Skeletal muscle cell (primary cell): Measurements from ENCODE around the gene OTUB1.
"Not testable (repeated sequence)": the region's sequence is repeated elsewhere in the genome, so short reads cannot be mapped to it uniquely, and the experiment has no call there.

Source experiments
- DNase-seq: peaks from one replicate; pipeline ENCODE4 v3.0.0-alpha.2; 2010; ENCODE audit warnings: low read depth
- H3K4me3 ChIP-seq: 2 replicates; pipeline ENCODE4 v1.5.1; 2011; ENCODE audit warnings: low read depth, mild to moderate bottlenecking, control low read depth, low read length, moderate library complexity

The OTUB1 gene

GRCh38 chr11:63973912-63974258, 12.4 kb upstream of the OTUB1 start:
- not testable (repeated sequence) for H3K4me3 ChIP-seq, DNase-seq

GRCh38 chr11:63974259-63975143, 11.7 kb upstream of the OTUB1 start, which contains the start of gene COX8A:
TSS of gene COX8A (plus strand) at chr11:63974620. CDS start at chr11:63974681, 61 bp downstream.
- DNase-seq = peak; percentile 98

GRCh38 chr11:63978551-63979239, 7.5 kb upstream of the OTUB1 start:
- no peak for DNase-seq
- no peak overlapping the region for H3K4me3 ChIP-seq

More at GRCh38 chr11:63974259-63975143, 11.7 kb upstream of the OTUB1 start, which contains the start of gene COX8A:
- H3K4me3 ChIP-seq = peak within 1 kb of the TSS; percentile 76

GRCh38 chr11:63979426-63979825, 6.8 kb upstream of the OTUB1 start:
- no peak overlapping the region for H3K4me3 ChIP-seq
- no peak for DNase-seq

GRCh38 chr11:63985812-63986155, 454 bp upstream of the OTUB1 start:
- peak overlapping the region; percentile 97 for H3K4me3 ChIP-seq
- DNase-seq = no peak

GRCh38 chr11:63986932-63987513, 785 bp downstream of the OTUB1 start:
- DNase-seq = no peak

GRCh38 chr11:63991558-63991957, 5.3 kb downstream of the OTUB1 start:
- no peak overlapping the region for H3K4me3 ChIP-seq
- DNase-seq = no peak

More at GRCh38 chr11:63986932-63987513, 785 bp downstream of the OTUB1 start:
- peak overlapping the region; percentile 97 for H3K4me3 ChIP-seq

GRCh38 chr11:63993100-63993499, 6.9 kb downstream of the OTUB1 start:
- no peak overlapping the region for H3K4me3 ChIP-seq
- no peak for DNase-seq

GRCh38 chr11:63993993-63994392, 7.8 kb downstream of the OTUB1 start:
- no peak overlapping the region for H3K4me3 ChIP-seq
- DNase-seq = no peak

- H3K4me3 ChIP-seq = no peak overlapping the region
- no peak for DNase-seq
These were observed 10.3 kb downstream of the OTUB1 start for GRCh38 chr11:63996512-63996911.

GRCh38 chr11:63997104-63997700, 11.0 kb downstream of the OTUB1 start:
- no peak for DNase-seq
- H3K4me3 ChIP-seq = no peak overlapping the region

- DNase-seq = no peak
- H3K4me3 ChIP-seq = no peak overlapping the region
These were observed 11.6 kb downstream of the OTUB1 start for GRCh38 chr11:63997801-63998337.

- DNase-seq = no peak
These were observed 12.5 kb downstream of the OTUB1 start for GRCh38 chr11:63998558-63999348.

GRCh38 chr11:63999349-64000025, 13.2 kb downstream of the OTUB1 start:
- DNase-seq = no peak
- peak overlapping the region; percentile 11 for H3K4me3 ChIP-seq

More at GRCh38 chr11:63998558-63999348, 12.5 kb downstream of the OTUB1 start:
- no peak overlapping the region for H3K4me3 ChIP-seq

GRCh38 chr11:64000026-64000739, 13.9 kb downstream of the OTUB1 start:
- H3K4me3 ChIP-seq = peak overlapping the region; percentile 41
- DNase-seq = no peak

GRCh38 chr11:64000740-64001483, 14.7 kb downstream of the OTUB1 start:
- H3K4me3 ChIP-seq = peak overlapping the region; percentile 41
- DNase-seq = no peak
